GM12878 (cell line): Measurements from ENCODE around the gene CDC25C. TPM values are rescaled to one million over a fixed set of nuclear protein-coding genes. Genes with fewer than 3 reads are reported as not detected.

ENCODE experiments used
- ATAC-seq: fragments of 200-7000 bp; cut with Tn5 transposase; 3 replicates; pipeline ENCODE4 v1.9.1; 2020; ENCODE audit warnings: mild to moderate bottlenecking, moderate library complexity
- BruUV-seq: library from RNA; stranded (reverse); fragments of 400-500 nt; replicated peaks from 2 replicates; lab custom pipeline; 2021; lab: Mats Ljungman, UMichigan
- CTCF ChIA-PET: fragments of 300-600 bp; sonication (Branson Sonifier 250); formaldehyde crosslinking; extraction: SDS; loops from one replicate; lab custom pipeline; 2021; ENCODE audit warnings: inconsistent platforms; lab: Yijun Ruan, JAX
- POLR2A ChIA-PET: fragments of 350-600 bp; formaldehyde crosslinking; extraction: SDS; loops from one replicate; lab custom pipeline; 2021; ENCODE audit warnings: inconsistent platforms; lab: Charles Lee
- RAD21 ChIA-PET: fragments of 300-600 bp; sonication (Branson Sonifier 250); formaldehyde crosslinking; loops from one replicate; lab custom pipeline; 2023; ENCODE audit warnings: antibody characterized with exemption; ENCODE audit not compliant: unreplicated experiment; lab: Charles Lee
- SMC1A ChIA-PET: fragments of 300-600 bp; sonication (Branson Sonifier 250); formaldehyde crosslinking; loops from one replicate; lab custom pipeline; 2023; ENCODE audit not compliant: unreplicated experiment, uncharacterized antibody; lab: Charles Lee
- DNase-seq: peaks from one replicate; pipeline ENCODE4 v3.0.0-alpha.2; 2011; ENCODE audit warnings: low read depth, low spot score
- FAIRE-seq: peaks from 3 replicates; lab custom pipeline; 2011; peaks lifted over from hg19 to GRCh38; lab: Jason Lieb, UNC
- H2AFZ ChIP-seq: 2 replicates; pipeline ENCODE4 v1.6.0; 2011; ENCODE audit warnings: low read depth, low read length, control low read depth; ENCODE audit not compliant: control insufficient read depth
- H3K27ac ChIP-seq: 2 replicates; pipeline ENCODE4 v1.5.1; 2011; ENCODE audit warnings: control low read depth; ENCODE audit not compliant: control insufficient read depth, insufficient read depth
- H3K27me3 ChIP-seq, 2 experiments: replicated peaks in 1 of 2; 2 replicates each; pipeline versions ENCODE4 v1.6.0 to v1.6.1; 2011; ENCODE audit warnings: low read length in 1 of 2; ENCODE audit not compliant: control insufficient read depth in 2 of 2, insufficient read depth in 2 of 2
- H3K36me3 ChIP-seq, 2 experiments: 2 replicates each; pipeline ENCODE4 v1.5.1; 2011; ENCODE audit warnings: low read length in 1 of 2; ENCODE audit not compliant: control insufficient read depth in 2 of 2, insufficient read depth in 2 of 2
- H3K4me1 ChIP-seq: 2 replicates; pipeline ENCODE4 v1.6.1; 2011; ENCODE audit warnings: mild to moderate bottlenecking, low read length, moderate library complexity, mixed read lengths; ENCODE audit not compliant: control insufficient read depth, insufficient read depth
- H3K4me2 ChIP-seq: 2 replicates; pipeline ENCODE4 v1.6.0; 2011; ENCODE audit warnings: control low read depth; ENCODE audit not compliant: control insufficient read depth, insufficient read depth
- H3K4me3 ChIP-seq: fragments of 200-600 bp; sonication (generic); 2 replicates; pipeline ENCODE4 v1.5.1; 2016
- H3K79me2 ChIP-seq: 2 replicates; pipeline ENCODE4 v1.6.0; 2011; ENCODE audit warnings: low read length; ENCODE audit not compliant: control insufficient read depth, insufficient read depth
- H3K9ac ChIP-seq: 2 replicates; pipeline ENCODE4 v1.8.0; 2011; ENCODE audit warnings: low read length, control low read depth, mixed read lengths; ENCODE audit not compliant: control insufficient read depth, insufficient read depth
- H3K9me3 ChIP-seq: replicated peaks from 3 replicates; pipeline ENCODE4 v1.5.1; 2011; ENCODE audit warnings: mild to moderate bottlenecking, low read length; ENCODE audit not compliant: control insufficient read depth, insufficient read depth
- H4K20me1 ChIP-seq: 2 replicates; pipeline ENCODE4 v1.6.0; 2011; ENCODE audit not compliant: control insufficient read depth, insufficient read depth
- CTCF ChIP-seq, 3 experiments: IDR thresholded peaks in 2 of 3; conservative IDR thresholded peaks in 1 of 3; 2 replicates each; pipeline ENCODE4 v1.5.1; 2011; ENCODE audit warnings: low read depth in 3 of 3, low read length in 3 of 3, mild to moderate bottlenecking in 3 of 3, control low read depth in 2 of 3, moderate library complexity in 2 of 3, inconsistent platforms in 1 of 3, mixed read lengths in 1 of 3; ENCODE audit not compliant: control insufficient read depth in 2 of 3, insufficient read depth in 1 of 3; ENCODE audit errors: extremely low read depth in 1 of 3
- IRF5 ChIP-seq: fragments of 450-650 bp; IDR thresholded peaks from 2 replicates; pipeline ENCODE4 v1.6.1; 2017; ENCODE audit warnings: borderline replicate concordance
- PAX8 ChIP-seq: fragments of 450-650 bp; IDR thresholded peaks from 2 replicates; pipeline ENCODE4 v1.6.1; 2017; ENCODE audit warnings: mild to moderate bottlenecking, moderate library complexity
- SPI1 ChIP-seq: IDR thresholded peaks from 2 replicates; pipeline ENCODE4 v1.6.1; 2011; ENCODE audit warnings: low read depth, mild to moderate bottlenecking, low read length, moderate library complexity, borderline replicate concordance; ENCODE audit not compliant: insufficient read depth
- SUPT20H ChIP-seq: IDR thresholded peaks from 2 replicates; pipeline ENCODE4 v1.6.1; 2011; ENCODE audit warnings: low read depth, mild to moderate bottlenecking, low read length, moderate library complexity, borderline replicate concordance; ENCODE audit not compliant: control insufficient read depth
- in situ Hi-C: fragments of 300-500 bp; cut with MboI; formaldehyde crosslinking; loops from 9 replicates; pipeline ENCODE4 v1.14.3; 2018; ENCODE audit warnings: mixed read lengths
- intact Hi-C: fragments of 100-400 bp; cut with micrococcal nuclease; formaldehyde crosslinking; loops from one replicate; pipeline ENCODE4 v1.14.2; 2022; ENCODE audit not compliant: unreplicated experiment
- polyA plus RNA-seq, 11 experiments: library from polyadenylated mRNA; depleted of rRNA in 4 of 11; unstranded in 6 of 11; stranded (reverse) in 5 of 11; fragments of >200 nt; fragmentation: Nextera tagmentation in 4 of 11; fragmentation: Illumina TruSeq in 1 of 11; extraction: Ambion mirVana in 4 of 11; extraction: Trizol in 1 of 11; gene quantifications; 1 replicate in 1 of 11; 2 replicates in 10 of 11; pipeline versions ENCODE4 v1.2.1 to v1.2.3, GENCODE V29; 2011 to 2016; ENCODE audit warnings: inconsistent platforms in 2 of 11, missing spikeins in 2 of 11, low read depth in 1 of 11
- total RNA-seq, 4 experiments: library from RNA; depleted of rRNA in 3 of 4; stranded (reverse); fragments of >200 nt in 3 of 4; fragmentation: Illumina TruSeq in 1 of 4; extraction: Trizol in 1 of 4; gene quantifications; 2 replicates each; pipeline versions ENCODE4 v1.2.1 to v1.2.3, GENCODE V29; 2013 to 2021

CDC25C gene
- total and polyA plus RNA-seq, 10 of the 15 experiments (the other 5 are each of a cell fraction or from before 2014, with no cell fraction given), result 9.2 to 30.7 (median 14.9) TPM

DNA sequence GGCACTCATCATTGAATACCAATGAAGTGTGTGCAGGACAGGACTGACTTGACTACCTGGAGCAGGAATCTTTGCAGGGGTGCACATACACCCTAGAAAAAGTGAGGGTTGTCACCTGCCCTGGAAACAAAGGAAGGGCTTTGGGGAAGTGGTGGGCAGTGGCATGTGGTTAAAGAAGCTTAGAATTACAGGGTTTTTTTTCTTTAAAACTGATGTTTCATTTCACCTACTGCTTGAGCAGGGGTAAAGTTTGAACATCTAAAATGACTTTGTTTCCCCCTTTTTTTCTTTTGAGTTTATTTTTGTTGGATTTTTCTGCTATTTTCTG is 18.9 kb upstream of the CDC25C start:
- Histone ChIP-seq H3K4me2 (no peak overlapping the region), H3K4me3 (no peak overlapping the region), H3K4me1 (peaks cover 3% of the 10 kb centered on the region), H3K36me3 (peaks cover 10 to 15% of the 10 kb centered on the region in 2 experiments; a peak in 3 of 4 replicates), H3K27me3 (no peaks in the 10 kb centered on the region), H3K79me2 (peaks cover 30% of the 10 kb centered on the region), H3K27ac (no peak overlapping the region), H4K20me1 (no peaks in the 10 kb centered on the region), H3K9ac (no peak overlapping the region)
- intact Hi-C loops (loop anchor here (10.0 kb wide), 1 partner anchor 316 kb away; the partner anchor contains the start of gene FAM13B), in situ Hi-C loops (no loop called here)
- no peak for ATAC-seq
- no peak for FAIRE-seq
- POLR2A ChIA-PET, result interaction anchor here (1.4 to 8.9 kb wide), 2 partner anchors 12 to 19 kb away, joined by 5 to 143 read pairs; partner anchors contain the start of genes CDC25C and FAM53C
- CTCF ChIA-PET, result interaction anchor here (1.1 to 7.7 kb wide), 2 partner anchors 11 to 19 kb away, joined by 4 to 266 read pairs; partner anchors contain the start of genes CDC25C and FAM53C
- RAD21 ChIA-PET, result interaction anchor here (1.9 kb wide), 1 partner anchor 11 kb away, joined by 5 read pairs; no protein-coding TSS in a partner anchor
- SMC1A ChIA-PET, result interaction anchor here (6.5 kb wide), 1 partner anchor 11 kb away, joined by 102 read pairs; the partner anchor contains the start of gene FAM53C
- no TSS peak for BruUV-seq
- TF ChIP-seq PAX8, result no peak
- TF ChIP-seq IRF5, result no peak
- no peak for TF ChIP-seq CTCF (IDR thresholded peaks at IDR 0.05 in 2 of 3, conservative IDR thresholded peaks at IDR 0.05 in 1 of 3; ENCODE audit: control insufficient read depth in 2 of 3, extremely low read depth in 1 of 3, insufficient read depth in 1 of 3, low read depth in 3 of 3, low read length in 3 of 3)
- peak; percentile 6; the same call in 1 of the 2 replicates for TF ChIP-seq SPI1
- TF ChIP-seq SUPT20H, result no peak
- TF ChIP-seq, all 136 proteins: peak for 1
- Histone ChIP-seq H2AFZ (no peak overlapping the region), H3K9me3 (no peaks in the 10 kb centered on the region)
- no peak for DNase-seq
